ENCODE results near the gene DOLK.

DNA sequence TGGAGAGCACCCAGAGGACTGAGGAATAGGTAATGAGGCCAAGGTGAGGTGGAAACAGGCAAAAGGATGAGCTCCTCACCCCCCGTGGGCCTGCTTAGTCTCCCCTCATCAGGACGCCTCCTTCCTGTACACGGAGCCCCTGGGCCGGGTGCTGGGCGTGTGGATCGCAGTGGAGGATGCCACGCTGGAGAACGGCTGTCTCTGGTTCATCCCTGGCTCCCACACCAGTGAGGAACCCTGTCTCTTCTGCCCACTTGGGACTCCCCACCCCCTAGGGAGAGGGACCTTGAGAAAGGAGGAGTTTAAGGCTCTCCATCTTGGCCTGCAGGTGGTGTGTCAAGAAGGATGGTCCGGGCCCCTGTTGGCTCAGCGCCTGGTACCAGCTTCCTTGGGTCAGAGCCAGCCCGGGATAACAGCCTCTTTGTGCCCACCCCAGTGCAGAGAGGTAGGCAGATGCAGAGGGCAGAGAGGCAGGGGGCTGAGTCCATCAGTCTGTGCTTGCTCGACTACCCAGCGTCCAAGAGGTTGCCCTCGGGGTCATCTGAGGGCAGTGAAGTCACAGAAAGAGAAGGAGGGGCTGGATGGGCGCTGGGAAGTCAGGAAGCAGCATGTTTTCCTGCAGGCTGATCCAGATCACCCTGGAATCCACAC, 7.0 kb downstream of the DOLK start:
- TF ChIP-seq ELF4 (IDR thresholded peaks at IDR 0.05) (no peak), L3MBTL2 (conservative IDR thresholded peaks at IDR 0.05) (no peak), FOXK2 (IDR thresholded peaks at IDR 0.05) (no peak)

All from HEK293T (cell line).